Measurements from ENCODE around the gene SMIM5. TPM values are rescaled to one million over a fixed set of nuclear protein-coding genes. Genes with fewer than 3 reads are reported as not detected.

SMIM5 gene
- total RNA-seq, 1 experiment from 2014 or later = 0.09 TPM

GRCh38 chr17:75630071-75630917 is 2.9 kb upstream of the SMIM5 start:
- POLR2A ChIA-PET = interaction anchor here (1.2 kb wide), 1 partner anchor 9 kb away, joined by 4 read pairs; no protein-coding TSS in a partner anchor
- no peaks in the 10 kb centered on the region for H3K9me3 Mint-ChIP-seq (ENCODE audit: unreplicated experiment)
- H3K27ac Mint-ChIP-seq (ENCODE audit: low read depth, unreplicated experiment) = no peak overlapping the region
- no TSS peak for BruUV-seq (replicated peaks)
- no peak for DNase-seq (ENCODE audit: unreplicated experiment)
- H3K27me3 Mint-ChIP-seq (ENCODE audit: insufficient read depth, unreplicated experiment) = no peaks in the 10 kb centered on the region
- intact Hi-C loops (cut with micrococcal nuclease) = loop anchor here (10.0 kb wide), 1 partner anchor 205 kb away; no protein-coding TSS in a partner anchor
- peaks cover 10% of the 10 kb centered on the region for H3K4me1 Mint-ChIP-seq (ENCODE audit: insufficient read depth, unreplicated experiment)
- no peak overlapping the region for H3K4me3 Mint-ChIP-seq (ENCODE audit: unreplicated experiment)
- H3K36me3 Mint-ChIP-seq (ENCODE audit: insufficient read depth, unreplicated experiment) = peaks cover 19% of the 10 kb centered on the region
- no peak for TF ChIP-seq CTCF (IDR thresholded peaks at IDR 0.05; ENCODE audit: unreplicated experiment)
- CTCF ChIA-PET = interaction anchor here (0.5 to 1.3 kb wide), 7 partner anchors 11 to 518 kb away, joined by 3 to 4 read pairs (median 3); no protein-coding TSS in a partner anchor

GRCh38 chr17:75631353-75631752 is 1.9 kb upstream of the SMIM5 start:
- intact Hi-C loops (cut with micrococcal nuclease) = loop anchor here (10.0 kb wide), 1 partner anchor 207 kb away; no protein-coding TSS in a partner anchor
- H3K4me3 Mint-ChIP-seq (ENCODE audit: unreplicated experiment) = no peak overlapping the region
- H3K4me1 Mint-ChIP-seq (ENCODE audit: insufficient read depth, unreplicated experiment) = peaks cover 10% of the 10 kb centered on the region
- H3K27me3 Mint-ChIP-seq (ENCODE audit: insufficient read depth, unreplicated experiment) = no peaks in the 10 kb centered on the region
- no peak for TF ChIP-seq CTCF (IDR thresholded peaks at IDR 0.05; ENCODE audit: unreplicated experiment)
- CTCF ChIA-PET = no interaction called here
- no TSS peak for BruUV-seq (replicated peaks)
- no peak overlapping the region for H3K27ac Mint-ChIP-seq (ENCODE audit: low read depth, unreplicated experiment)
- no peak for DNase-seq (ENCODE audit: unreplicated experiment)
- no peaks in the 10 kb centered on the region for H3K9me3 Mint-ChIP-seq (ENCODE audit: unreplicated experiment)
- POLR2A ChIA-PET = interaction anchor here (0.6 kb wide), 1 partner anchor 286 kb away, joined by 3 read pairs; no protein-coding TSS in a partner anchor
- peaks cover 19% of the 10 kb centered on the region for H3K36me3 Mint-ChIP-seq (ENCODE audit: insufficient read depth, unreplicated experiment)

GRCh38 chr17:75632428-75632827 is 806 bp upstream of the SMIM5 start:
- TF ChIP-seq CTCF (IDR thresholded peaks at IDR 0.05; ENCODE audit: unreplicated experiment) = no peak
- Mint-ChIP-seq H3K4me1 (ENCODE audit: insufficient read depth, unreplicated experiment) (peaks cover 10% of the 10 kb centered on the region), H3K4me3 (ENCODE audit: unreplicated experiment) (no peak overlapping the region), H3K27me3 (ENCODE audit: insufficient read depth, unreplicated experiment) (no peaks in the 10 kb centered on the region), H3K27ac (ENCODE audit: low read depth, unreplicated experiment) (no peak overlapping the region), H3K36me3 (ENCODE audit: insufficient read depth, unreplicated experiment) (peaks cover 19% of the 10 kb centered on the region), H3K9me3 (ENCODE audit: unreplicated experiment) (no peaks in the 10 kb centered on the region)
- no peak for DNase-seq (ENCODE audit: unreplicated experiment)
- POLR2A ChIA-PET = interaction anchor here (0.8 to 2.7 kb wide), 9 partner anchors 8 to 147 kb away, joined by 3 to 15 read pairs (median 5); partner anchors contain the start of genes GALK1, ITGB4, RECQL5 and SAP30BP
- no TSS peak for BruUV-seq (replicated peaks)
- CTCF ChIA-PET = interaction anchor here (0.5 to 3.9 kb wide), 37 partner anchors 8 to 479 kb away, joined by 3 to 75 read pairs (median 5); partner anchors contain the start of gene TSEN54
- intact Hi-C loops (cut with micrococcal nuclease) = loop anchor here (10.0 kb wide), 1 partner anchor 208 kb away; no protein-coding TSS in a partner anchor

Data from MCF 10A (cell line).